Adrenal gland (tissue), 12 donors: ENCODE results near the gene HPSE2. TPM values are rescaled to one million over a fixed set of nuclear protein-coding genes. Genes with fewer than 3 reads are reported as not detected.

ENCODE experiments used
- DNase-seq, 7 donors: peaks; one replicate each; pipeline ENCODE4 v3.0.0-alpha.2; 2019 to 2020
- H3K27ac ChIP-seq, 5 donors: fragments of 200-600 bp; sonication (generic) in 4 of 5; 1 replicate in 3 of 5; 2 replicates in 2 of 5; pipeline versions ENCODE4 v1.5.1 to v1.8.0; 2016 to 2020; ENCODE audit warnings: mild to moderate bottlenecking in 1 of 5
- H3K27me3 ChIP-seq: fragments of 200-600 bp; 2 replicates; pipeline ENCODE4 v1.8.0; 2021
- H3K36me3 ChIP-seq, 2 donors: fragments of 200-600 bp; replicated peaks in 1 of 2; 1 replicate in 1 of 2; 2 replicates in 1 of 2; pipeline versions ENCODE4 v1.5.1 to v1.8.0; 2018 to 2022
- H3K4me1 ChIP-seq, 2 donors: fragments of 200-600 bp; replicated peaks in 1 of 2; 1 replicate in 1 of 2; 2 replicates in 1 of 2; pipeline versions ENCODE4 v1.5.1 to v1.8.0; 2018 to 2021
- H3K4me3 ChIP-seq, 4 donors: fragments of 200-600 bp; sonication (generic) in 3 of 4; one replicate each; pipeline ENCODE4 v1.5.1; 2016 to 2018
- H3K9me3 ChIP-seq, 3 donors: fragments of 200-600 bp; sonication (generic) in 1 of 3; replicated peaks in 1 of 3; 1 replicate in 2 of 3; 2 replicates in 1 of 3; pipeline versions ENCODE4 v1.5.1 to v1.8.0; 2016 to 2021
- POLR2A ChIP-seq, 2 donors: fragments of 450-650 bp; IDR thresholded peaks; one replicate each; pipeline ENCODE4 v1.6.1; 2017; ENCODE audit warnings: antibody characterized with exemption in 2 of 2, mild to moderate bottlenecking in 2 of 2, moderate library complexity in 1 of 2
- WGBS, 4 donors: extraction: QIAGEN DNeasy Blood & Tissue Kit in 2 of 4; methylation state at CpG; one replicate each; pipeline versions ENCODE4 v1.1.5 to v1.1.7; 2013 to 2017; 5-methylcytosine and 5-hydroxymethylcytosine counted together
- intact Hi-C, 2 donors: fragments of 100-400 bp; cut with DNase I; formaldehyde crosslinking; loops; one replicate each; pipeline versions ENCODE4 v1.14.1 to v1.15.0; 2022 to 2023
- polyA plus RNA-seq, 3 donors: library from polyadenylated mRNA; stranded (reverse); fragments of 200-250 nt in 2 of 3; fragments of 350-450 nt in 1 of 3; fragmentation: Illumina TruSeq in 1 of 3; extraction: RNeasy Lipid Tissue Mini Kit (QIAGEN cat#74804) in 1 of 3; gene quantifications; one replicate each; pipeline ENCODE4 v1.2.3, GENCODE V29; 2013 to 2014
- total RNA-seq, 9 donors: library from RNA; depleted of rRNA in 4 of 9; stranded (reverse); fragments of >200 nt in 4 of 9; fragments of 120-200 nt in 1 of 9; fragmentation: NEBNext Ultra II Directional in 1 of 9; extraction: Animal tissue kit (Norgen Biotek cat#: 25700) in 1 of 9; gene quantifications; one replicate each; pipeline versions ENCODE4 v1.1.0 to v1.2.4, GENCODE V29; 2013 to 2023
- TF ChIP-seq, protein P1 (sequence below), 6 experiments: fragments of 450-650 bp in 4 of 6; fragments of 200-600 bp in 2 of 6; sonication (generic) in 1 of 6; IDR thresholded peaks; 1 replicate in 5 of 6; 2 replicates in 1 of 6; pipeline versions ENCODE4 v1.5.1 to v1.8.0; 2016 to 2021; ENCODE audit warnings: antibody characterized with exemption in 6 of 6, mild to moderate bottlenecking in 2 of 6, moderate library complexity in 1 of 6
- donor health status: healthy with polysubstance abuse.
- donor health status: Bipolar disorder and iron deficiency.
- donor health status: DM: yes; HTN: yes; CAD: no.
- donor health status: DM: no; HTN: no; CAD: no.
- donor health status: DM: no; HTN: no; CAD: no.
- donor health status: DM: yes; HTN: yes; CAD: no.

Gene HPSE2
- total and polyA plus RNA-seq, 12 donors: under 0.01 to 0.16 (median 0.10) TPM; not detected in 9

DNA sequence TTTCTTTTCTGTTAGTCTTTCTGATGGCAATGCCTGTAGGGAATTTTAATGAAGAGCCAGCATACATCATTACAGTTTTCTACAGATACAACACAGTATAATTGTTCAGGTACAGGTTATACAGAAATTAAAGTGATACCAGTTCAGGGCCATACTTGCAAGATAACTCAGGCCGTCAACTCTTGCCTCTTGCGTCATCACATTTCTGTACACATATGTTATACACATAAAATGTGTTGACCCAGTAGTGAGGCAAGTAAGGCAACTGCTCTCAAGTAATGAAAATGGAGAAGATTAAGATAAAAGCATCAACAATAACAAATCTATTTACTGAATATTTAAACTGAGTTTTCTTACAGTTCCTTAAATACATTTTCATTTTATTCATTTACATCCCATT, 317.8 kb downstream of the HPSE2 start:
- no peak overlapping the region for H3K4me3 ChIP-seq
- WGBS, 4 donors: 80 to 85% (median 82%) methylated on average over 2 of the region's 2 CpGs
- no peaks in the 10 kb centered on the region for H3K27me3 ChIP-seq
- H3K36me3 ChIP-seq: no peaks in the 10 kb centered on the region
- DNase-seq: no peak
- intact Hi-C loops: no loop called here
- H3K27ac ChIP-seq: no peak overlapping the region
- TF ChIP-seq, protein P1, sequence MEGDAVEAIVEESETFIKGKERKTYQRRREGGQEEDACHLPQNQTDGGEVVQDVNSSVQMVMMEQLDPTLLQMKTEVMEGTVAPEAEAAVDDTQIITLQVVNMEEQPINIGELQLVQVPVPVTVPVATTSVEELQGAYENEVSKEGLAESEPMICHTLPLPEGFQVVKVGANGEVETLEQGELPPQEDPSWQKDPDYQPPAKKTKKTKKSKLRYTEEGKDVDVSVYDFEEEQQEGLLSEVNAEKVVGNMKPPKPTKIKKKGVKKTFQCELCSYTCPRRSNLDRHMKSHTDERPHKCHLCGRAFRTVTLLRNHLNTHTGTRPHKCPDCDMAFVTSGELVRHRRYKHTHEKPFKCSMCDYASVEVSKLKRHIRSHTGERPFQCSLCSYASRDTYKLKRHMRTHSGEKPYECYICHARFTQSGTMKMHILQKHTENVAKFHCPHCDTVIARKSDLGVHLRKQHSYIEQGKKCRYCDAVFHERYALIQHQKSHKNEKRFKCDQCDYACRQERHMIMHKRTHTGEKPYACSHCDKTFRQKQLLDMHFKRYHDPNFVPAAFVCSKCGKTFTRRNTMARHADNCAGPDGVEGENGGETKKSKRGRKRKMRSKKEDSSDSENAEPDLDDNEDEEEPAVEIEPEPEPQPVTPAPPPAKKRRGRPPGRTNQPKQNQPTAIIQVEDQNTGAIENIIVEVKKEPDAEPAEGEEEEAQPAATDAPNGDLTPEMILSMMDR (IDR thresholded peaks at IDR 0.05): no peak
- no peak for TF ChIP-seq POLR2A (IDR thresholded peaks at IDR 0.05)
- H3K4me1 ChIP-seq: no peaks in the 10 kb centered on the region
- H3K9me3 ChIP-seq: no peaks in the 10 kb centered on the region

DNA sequence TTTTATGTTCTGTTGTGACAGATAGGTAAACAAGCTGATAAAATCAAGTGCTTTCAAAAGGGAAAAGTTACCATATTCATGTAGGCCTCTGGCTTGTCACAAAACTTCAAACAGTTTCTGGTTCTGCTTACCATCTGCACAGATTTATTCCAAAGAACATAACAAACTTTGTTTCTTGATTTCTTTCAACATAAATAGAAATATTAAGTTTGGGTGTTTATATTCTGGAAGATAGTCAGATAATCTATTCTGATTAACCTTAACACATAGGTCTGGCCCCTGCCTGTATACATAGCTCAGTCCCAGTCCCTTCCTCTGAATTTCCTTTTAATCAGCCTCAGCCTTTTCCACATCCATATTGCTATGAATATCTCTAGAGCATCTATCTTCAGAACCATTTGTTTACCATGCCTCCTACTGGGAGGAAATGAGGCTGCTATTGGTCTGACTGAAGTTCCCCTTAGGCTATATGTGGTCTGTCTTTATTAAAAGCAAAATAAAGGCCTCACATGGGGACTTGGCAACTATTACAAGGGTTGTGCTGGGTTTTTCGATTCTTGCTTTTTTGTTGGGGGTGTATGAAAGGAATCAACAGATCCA, 319.0 kb downstream of the HPSE2 start:
- H3K27ac ChIP-seq: no peak overlapping the region
- intact Hi-C loops: no loop called here
- 45 to 79% (median 61%) methylated on average over 1 of the region's 1 CpG for WGBS, 4 donors

DNA sequence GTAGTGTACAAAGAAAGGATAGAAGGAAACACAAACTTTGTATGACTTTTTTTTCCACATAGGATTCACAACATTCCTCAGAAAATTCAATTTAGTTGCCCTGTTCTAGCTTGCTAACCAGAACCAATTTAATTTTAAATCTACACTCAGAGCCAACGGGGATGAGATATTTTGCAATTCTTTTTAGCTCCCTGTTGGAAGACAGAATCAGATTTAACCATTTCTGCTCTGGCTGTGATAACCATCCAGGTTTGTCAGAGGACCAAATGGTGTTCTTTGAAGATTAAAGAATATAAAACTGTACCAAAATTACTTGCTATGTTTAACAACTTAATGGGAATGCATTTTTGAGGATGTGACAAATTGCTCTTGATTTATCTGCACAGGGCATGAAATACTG, 319.7 kb downstream of the HPSE2 start:
- Histone ChIP-seq H3K27ac (no peak overlapping the region), H3K36me3 (no peaks in the 10 kb centered on the region), H3K27me3 (no peaks in the 10 kb centered on the region), H3K4me1 (no peaks in the 10 kb centered on the region), H3K9me3 (no peaks in the 10 kb centered on the region), H3K4me3 (no peak overlapping the region)
- WGBS, 4 donors: 12 to 34% (median 23%) methylated on average over 1 of the region's 1 CpG
- no peak for TF ChIP-seq POLR2A (IDR thresholded peaks at IDR 0.05)
- TF ChIP-seq, protein P1 (IDR thresholded peaks at IDR 0.05): no peak
- intact Hi-C loops: no loop called here
- DNase-seq: no peak

More for the DNA sequence above, 319.0 kb downstream of the HPSE2 start:
- DNase-seq: no peak
- Histone ChIP-seq H3K9me3 (no peaks in the 10 kb centered on the region), H3K27me3 (no peaks in the 10 kb centered on the region), H3K36me3 (no peaks in the 10 kb centered on the region), H3K4me1 (no peaks in the 10 kb centered on the region), H3K4me3 (no peak overlapping the region)
- TF ChIP-seq, protein P1 (IDR thresholded peaks at IDR 0.05): no peak
- no peak for TF ChIP-seq POLR2A (IDR thresholded peaks at IDR 0.05)

DNA sequence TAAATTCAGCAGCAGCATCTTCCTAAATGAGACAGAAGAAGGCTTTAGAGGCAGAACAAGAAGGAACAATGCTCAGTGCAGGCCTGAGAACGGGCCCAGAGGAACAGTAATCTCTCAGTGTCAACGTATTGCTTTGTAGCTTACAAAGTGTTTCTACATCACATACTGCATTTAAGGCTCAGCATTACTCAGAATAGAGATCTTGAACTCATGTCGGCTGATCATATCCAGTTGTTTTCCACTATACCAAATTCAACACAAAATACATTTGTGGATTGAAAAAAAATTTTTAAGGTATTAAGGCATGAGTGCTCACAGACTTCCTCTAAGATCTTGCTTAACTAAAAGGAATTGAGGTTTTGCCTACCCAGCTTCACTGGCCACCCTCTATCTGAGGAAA, 325.1 kb downstream of the HPSE2 start:
- no peaks in the 10 kb centered on the region for H3K36me3 ChIP-seq
- no peak overlapping the region for H3K27ac ChIP-seq
- no peaks in the 10 kb centered on the region for H3K9me3 ChIP-seq
- no peak for DNase-seq
- no peaks in the 10 kb centered on the region for H3K27me3 ChIP-seq
- H3K4me3 ChIP-seq: no peak overlapping the region
- 71 to 82% (median 77%) methylated on average over 3 of the region's 3 CpGs for WGBS, 4 donors
- TF ChIP-seq POLR2A (IDR thresholded peaks at IDR 0.05): no peak
- TF ChIP-seq, protein P1 (IDR thresholded peaks at IDR 0.05): no peak
- H3K4me1 ChIP-seq: no peaks in the 10 kb centered on the region
- intact Hi-C loops: no loop called here
